GM19372 (cell line): ENCODE measurements around the gene SPTBN1.

Source experiments
- ATAC-seq: cut with Tn5 transposase; IDR thresholded peaks from one replicate; pipeline ENCODE4 v1.9.1; 2021; ENCODE audit warnings: mild to moderate bottlenecking, low read depth, moderate library complexity; ENCODE audit not compliant: unreplicated experiment

Gene SPTBN1

DNA sequence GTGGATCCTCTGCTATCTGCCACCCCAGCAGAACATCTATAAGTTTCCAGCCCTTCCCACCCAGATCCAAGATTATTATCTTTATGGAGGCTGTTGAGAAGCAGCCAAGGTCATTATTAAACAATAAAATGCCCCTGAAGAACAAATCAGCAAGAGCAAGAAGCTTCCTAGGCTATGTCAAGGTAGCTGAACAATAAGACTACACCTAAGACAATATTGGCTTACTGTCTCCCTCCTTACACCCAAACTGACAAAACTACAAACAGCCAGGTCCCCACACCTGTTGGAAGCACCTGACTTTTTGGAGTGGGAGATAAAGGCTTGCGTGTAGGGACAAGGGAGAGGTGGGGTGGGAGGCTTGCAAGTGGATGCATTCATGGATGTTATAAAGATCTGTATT is 128.5 kb downstream of the SPTBN1 start:
- no peak for ATAC-seq

- no peak for ATAC-seq
These were observed 129.1 kb downstream of the SPTBN1 start for GRCh38 chr2:54585136-54585733.

DNA sequence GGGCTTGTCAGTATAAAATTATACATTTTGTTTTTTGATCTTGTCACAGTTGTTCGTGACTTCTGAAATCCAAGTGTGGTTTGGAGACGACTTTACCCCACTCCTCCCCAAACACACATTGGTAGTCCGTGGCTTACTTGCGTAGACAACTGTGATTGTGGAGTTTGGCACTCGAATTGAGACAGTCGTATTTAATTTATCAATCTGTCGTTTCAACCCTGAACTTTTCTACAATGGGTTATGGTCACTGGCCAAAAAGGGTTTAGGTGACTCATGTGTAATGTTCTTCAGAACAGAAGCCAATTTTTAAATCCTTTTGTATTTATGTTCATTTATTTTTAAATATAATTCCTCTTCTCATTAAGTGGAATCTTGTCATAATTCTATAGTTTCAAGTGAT is 129.9 kb downstream of the SPTBN1 start:
- no peak for ATAC-seq

DNA sequence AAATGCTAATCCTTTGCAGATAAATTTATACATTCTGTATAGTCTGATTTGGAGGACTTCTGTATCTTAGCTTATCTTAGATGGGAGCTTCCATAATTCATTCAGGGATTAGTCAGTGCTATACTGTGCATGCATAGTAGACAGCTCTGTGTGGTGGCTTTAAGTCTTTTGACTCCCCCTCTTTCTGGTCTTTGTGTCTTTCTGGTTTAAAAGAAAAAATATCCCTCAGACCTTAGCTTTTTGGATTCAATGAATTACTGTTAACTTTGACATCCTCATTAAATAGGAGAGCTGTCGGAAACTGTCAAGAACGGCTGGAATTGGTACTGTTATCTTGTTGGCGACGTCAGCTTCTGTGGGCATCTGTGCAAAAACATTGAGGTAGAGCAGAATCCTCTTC is 130.4 kb downstream of the SPTBN1 start:
- ATAC-seq: no peak

DNA sequence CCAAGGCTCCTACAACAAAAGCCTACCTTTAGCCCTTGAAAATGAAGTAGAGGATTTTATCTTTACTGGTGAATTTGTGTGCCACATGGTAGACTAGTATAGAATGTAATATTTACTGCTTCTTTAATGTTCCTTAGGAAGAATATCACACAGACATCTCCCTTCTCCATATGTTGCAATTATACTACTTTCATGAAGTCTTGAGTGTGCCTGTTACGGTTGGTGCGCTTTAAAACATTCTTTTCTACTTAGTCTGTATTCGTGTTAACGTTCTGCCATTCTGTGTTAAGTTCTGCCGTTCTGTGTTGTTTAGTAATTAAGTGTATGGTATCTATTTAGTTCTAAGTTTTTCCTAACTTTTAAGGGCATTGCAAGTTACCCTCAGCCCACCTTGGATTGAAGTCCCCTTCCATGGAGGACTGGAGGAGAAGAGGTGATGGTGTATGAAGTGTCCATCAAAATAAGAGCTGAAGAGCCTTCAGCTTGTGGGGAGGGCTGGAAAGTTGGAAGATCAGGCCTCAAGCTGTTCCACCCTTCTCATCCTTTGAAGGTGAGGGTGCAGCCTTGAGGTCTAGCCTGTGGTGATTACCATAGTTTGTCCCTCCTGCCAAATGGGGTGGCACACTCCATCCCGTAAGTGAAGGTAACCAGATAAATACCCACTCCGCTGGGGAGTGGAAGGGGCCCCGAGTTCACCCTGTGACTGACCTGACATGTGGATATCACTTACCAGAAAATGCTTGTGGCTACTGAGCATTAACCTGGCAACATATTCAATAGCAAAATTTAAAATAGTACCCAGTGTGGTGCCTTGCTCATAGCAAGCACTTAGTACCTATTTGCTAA is 131.3 kb downstream of the SPTBN1 start:
- ATAC-seq: no peak

- no peak for ATAC-seq
These were observed 132.2 kb downstream of the SPTBN1 start for GRCh38 chr2:54588244-54588899.

DNA sequence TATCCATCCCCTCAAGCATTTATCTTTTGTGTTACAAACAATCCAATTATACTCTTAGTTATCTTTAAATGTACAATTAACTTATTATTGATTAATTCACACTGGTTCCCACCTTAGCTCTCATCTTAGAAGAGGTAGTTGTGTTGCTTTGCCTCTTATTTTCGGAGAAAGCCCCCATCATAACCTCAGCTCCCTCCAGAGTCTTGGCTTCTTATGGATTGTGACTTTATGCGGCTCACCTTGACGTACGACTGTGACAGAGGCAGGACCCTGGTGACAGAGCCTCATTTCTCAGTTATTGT is 132.9 kb downstream of the SPTBN1 start:
- ATAC-seq: no peak

- ATAC-seq: no peak
These were observed 133.5 kb downstream of the SPTBN1 start for GRCh38 chr2:54589340-54590215.

DNA sequence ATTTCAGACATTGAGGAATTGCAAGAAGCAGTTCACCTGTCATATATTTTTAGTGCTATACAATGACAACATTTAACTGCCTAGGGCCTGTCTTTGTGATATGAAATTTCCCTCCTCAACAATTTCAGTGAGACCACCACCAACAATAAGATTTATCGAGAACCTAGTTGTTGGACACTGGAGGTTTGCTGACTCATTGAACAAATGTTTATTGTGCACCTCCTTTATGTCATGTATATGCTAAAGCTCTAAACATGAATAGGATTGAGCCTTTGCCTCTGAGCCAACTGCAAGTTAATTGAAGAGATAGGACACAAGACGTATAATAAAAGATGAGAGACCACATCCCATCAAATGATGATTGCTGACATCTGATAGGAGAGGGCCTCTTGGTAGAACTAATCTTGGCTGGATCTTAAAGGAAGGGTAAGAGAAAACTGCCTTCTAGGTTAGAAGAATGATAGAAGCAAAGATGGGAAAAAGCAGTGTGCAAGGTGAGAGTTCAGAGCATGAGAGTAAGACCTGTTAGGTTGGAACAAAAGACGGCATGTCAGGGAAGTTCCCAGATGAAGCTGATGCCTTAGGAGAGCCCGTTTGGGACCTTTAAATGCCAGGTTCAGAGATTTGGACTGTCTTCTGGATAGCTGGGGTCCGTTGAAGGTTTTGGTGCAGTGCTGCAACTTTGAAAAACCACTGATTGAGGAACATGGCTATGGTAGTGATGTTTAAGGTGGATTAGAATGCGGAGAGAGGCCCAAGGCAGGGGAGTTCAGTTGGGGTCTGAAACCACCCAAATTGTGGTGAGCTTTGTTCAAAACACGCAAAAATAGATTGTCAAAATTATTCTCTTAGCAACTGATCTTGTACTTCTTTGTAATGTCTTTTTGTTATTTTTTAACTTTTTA is 134.3 kb downstream of the SPTBN1 start:
- ATAC-seq: no peak

GRCh38 chr2:54591551-54591950 is 135.4 kb downstream of the SPTBN1 start:
- ATAC-seq: no peak

- no peak for ATAC-seq
These were observed 137.1 kb downstream of the SPTBN1 start for GRCh38 chr2:54593249-54593648.

DNA sequence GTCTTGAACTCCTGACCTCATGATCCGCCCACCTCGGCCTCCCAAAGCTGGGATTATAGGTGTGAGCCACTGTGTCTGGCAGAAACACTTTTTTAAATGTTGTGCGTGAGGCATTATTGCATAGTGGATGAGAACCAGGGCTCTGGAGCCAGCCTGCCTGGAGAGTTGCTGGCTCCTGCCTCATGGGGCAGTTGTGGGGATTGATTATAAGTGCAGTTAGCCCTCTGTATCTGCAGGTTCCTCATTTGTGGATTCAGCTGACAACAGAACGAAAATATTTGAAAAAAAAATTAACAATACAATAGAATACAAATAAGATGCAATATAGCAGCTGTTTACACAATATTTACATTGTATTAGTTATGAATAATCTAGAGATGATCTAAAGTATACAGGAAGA is 137.9 kb downstream of the SPTBN1 start:
- no peak for ATAC-seq

GRCh38 chr2:54595161-54595803 is 139.2 kb downstream of the SPTBN1 start:
- ATAC-seq: no peak

GRCh38 chr2:54595999-54596902 is 140.1 kb downstream of the SPTBN1 start:
- no peak for ATAC-seq

GRCh38 chr2:54597153-54597848 is 141.2 kb downstream of the SPTBN1 start:
- ATAC-seq: no peak

- ATAC-seq: no peak
These were observed 142.5 kb downstream of the SPTBN1 start for GRCh38 chr2:54598347-54599325.

DNA sequence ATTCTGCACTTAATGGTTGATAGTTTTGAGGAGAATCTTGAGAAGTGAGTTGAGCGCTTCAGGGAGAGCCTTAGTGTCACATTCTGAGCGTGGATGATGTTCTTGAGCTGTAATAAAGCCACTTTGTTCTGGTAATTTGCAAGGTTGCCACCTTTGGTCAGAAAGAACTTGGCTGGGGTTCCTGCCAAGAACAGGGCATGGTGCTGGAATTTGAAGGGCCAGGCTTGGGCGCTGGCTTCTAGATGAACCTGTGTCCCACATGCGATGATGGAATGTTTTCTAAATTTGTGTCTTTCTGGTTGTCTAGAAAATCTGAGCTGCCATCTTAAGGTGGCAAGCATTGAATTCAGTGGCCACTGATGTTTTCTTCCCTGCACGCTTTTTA is 143.2 kb downstream of the SPTBN1 start:
- no peak for ATAC-seq
